Activated CD4-positive, alpha-beta T cell treated with anti-CD3 and anti-CD28 coated beads, Interleukin-2, amount 10 ng/mL, durations not matched to agents 7 days and 5 days (primary cell): ENCODE data around the gene IRF1. TPM values are rescaled to one million over a fixed set of nuclear protein-coding genes. Genes with fewer than 3 reads are reported as not detected.
A peak's percentile ranks its signal among the peaks of the same experiment; 100 is the strongest.

ENCODE experiments used
- CTCF ChIA-PET: fragments of 350-600 bp; sonication (Branson Sonifier 250); formaldehyde crosslinking; loops from one replicate; lab custom pipeline; 2021; ENCODE audit warnings: antibody characterized with exemption; lab: Charles Lee
- POLR2A ChIA-PET: fragments of 350-600 bp; sonication (Branson Sonifier 250); formaldehyde crosslinking; loops from one replicate; lab custom pipeline; 2021; ENCODE audit warnings: antibody characterized with exemption; lab: Charles Lee
- DNase-seq: peaks from one replicate; pipeline ENCODE4 v3.0.0-alpha.2; 2020
- H3K27ac Mint-ChIP-seq: one replicate; pipeline ENCODE4 v1.8.0; 2021; ENCODE audit warnings: mild to moderate bottlenecking, moderate library complexity, mixed read lengths
- H3K27me3 Mint-ChIP-seq: one replicate; pipeline ENCODE4 v1.8.0; 2021; ENCODE audit warnings: mixed read lengths
- H3K36me3 Mint-ChIP-seq: one replicate; pipeline ENCODE4 v1.8.0; 2021; ENCODE audit warnings: low read depth, mixed read lengths
- H3K4me1 Mint-ChIP-seq: one replicate; pipeline ENCODE4 v1.8.0; 2021; ENCODE audit warnings: mixed read lengths
- H3K4me3 Mint-ChIP-seq: one replicate; pipeline ENCODE4 v1.8.0; 2021; ENCODE audit warnings: mild to moderate bottlenecking, moderate library complexity, mixed read lengths
- H3K9me3 Mint-ChIP-seq: one replicate; pipeline ENCODE4 v1.8.0; 2021; ENCODE audit warnings: mixed read lengths
- total RNA-seq, 2 experiments: library from RNA; stranded (reverse); gene quantifications; one replicate each; pipeline ENCODE4 v1.2.3, GENCODE V29; 2021

IRF1 gene
- total RNA-seq, 2 experiments from 2014 or later = 289 to 302 TPM

DNA sequence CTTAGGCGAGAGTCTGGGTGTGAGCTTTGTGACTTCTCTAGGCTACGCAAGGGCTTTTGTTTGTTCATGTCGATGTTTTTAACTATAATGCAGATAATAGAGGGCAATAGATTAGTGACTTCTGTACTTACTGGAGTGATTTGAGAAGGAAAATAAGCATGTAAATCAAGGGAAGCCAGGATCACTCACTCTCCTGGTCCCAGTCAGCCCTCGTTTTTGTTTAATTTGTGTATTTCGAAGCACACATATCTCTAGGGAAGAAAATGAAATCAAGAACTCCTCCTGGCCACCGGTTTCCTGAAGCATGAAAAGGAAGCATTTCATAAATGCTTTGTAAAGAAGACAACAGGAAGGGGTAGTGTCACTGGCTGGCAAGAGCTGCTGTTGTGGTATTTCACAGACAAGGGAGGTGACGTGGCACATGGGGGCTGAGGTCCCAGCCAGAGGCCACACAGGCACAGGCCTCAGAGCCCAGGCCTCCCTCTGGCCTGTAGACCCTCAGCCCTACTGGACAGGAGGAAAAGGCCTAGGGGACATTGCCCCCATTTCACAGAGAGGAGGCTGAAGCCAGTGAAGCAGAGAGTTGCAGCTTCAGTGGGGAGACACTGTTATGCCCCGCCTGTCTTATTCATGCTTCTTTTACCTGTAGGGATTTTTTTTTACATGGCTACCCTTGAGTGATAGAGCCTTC lies 34.1 kb downstream of the IRF1 start:
- DNase-seq = peak; percentile 82
- ChIA-PET POLR2A (interaction anchor here (0.6 to 2.7 kb wide), 8 partner anchors 8 to 165 kb away, joined by 3 to 12 read pairs (median 4); partner anchors contain the start of gene IRF1), CTCF (interaction anchor here (0.7 to 7.8 kb wide), 17 partner anchors 9 to 70 kb away, joined by 3 to 64 read pairs (median 7); no protein-coding TSS in a partner anchor)
- H3K9me3 Mint-ChIP-seq = no peaks in the 10 kb centered on the region
- peak overlapping the region; percentile 99 for H3K27ac Mint-ChIP-seq
- peak overlapping the region; percentile 51 for H3K4me3 Mint-ChIP-seq
- no peaks in the 10 kb centered on the region for H3K27me3 Mint-ChIP-seq
- H3K36me3 Mint-ChIP-seq = peaks cover 72% of the 10 kb centered on the region
- peaks cover 92% of the 10 kb centered on the region for H3K4me1 Mint-ChIP-seq

DNA sequence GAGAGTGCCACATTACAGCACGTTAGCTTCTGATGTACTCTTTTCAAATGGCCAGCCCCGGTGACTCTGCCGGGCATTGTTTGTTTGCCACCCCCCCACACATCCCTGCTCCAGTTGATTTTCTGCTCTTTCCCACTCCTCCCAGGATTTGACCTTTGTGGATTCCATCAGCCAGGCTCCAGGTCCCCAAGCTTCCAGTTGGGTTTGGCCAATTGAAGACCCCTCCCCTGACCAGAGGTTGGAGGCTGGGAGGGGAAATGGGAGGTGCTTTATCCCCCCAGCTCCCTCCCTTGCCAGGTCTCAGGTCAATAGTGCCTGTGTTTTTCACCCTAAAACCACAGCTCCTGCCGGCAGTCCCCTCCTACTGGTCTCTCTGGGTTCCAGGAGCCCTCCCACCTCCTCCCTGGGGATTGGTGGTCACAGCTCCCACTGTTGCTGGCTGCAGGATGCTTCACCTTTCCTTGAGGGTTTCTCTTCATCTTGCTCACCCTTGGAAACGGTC lies 34.9 kb downstream of the IRF1 start:
- peaks cover 70% of the 10 kb centered on the region for H3K36me3 Mint-ChIP-seq
- POLR2A ChIA-PET = interaction anchor here (2.0 to 2.7 kb wide), 3 partner anchors 11 to 34 kb away, joined by 8 to 12 read pairs (median 10); partner anchors contain the start of gene IRF1
- no peaks in the 10 kb centered on the region for H3K27me3 Mint-ChIP-seq
- peaks cover 85% of the 10 kb centered on the region for H3K4me1 Mint-ChIP-seq
- DNase-seq = peak; percentile 17
- H3K4me3 Mint-ChIP-seq = peak overlapping the region; percentile 51
- H3K9me3 Mint-ChIP-seq = no peaks in the 10 kb centered on the region
- CTCF ChIA-PET = interaction anchor here (0.8 to 7.8 kb wide), 13 partner anchors 10 to 69 kb away, joined by 3 to 64 read pairs (median 7); no protein-coding TSS in a partner anchor
- peak overlapping the region; percentile 99 for H3K27ac Mint-ChIP-seq

DNA sequence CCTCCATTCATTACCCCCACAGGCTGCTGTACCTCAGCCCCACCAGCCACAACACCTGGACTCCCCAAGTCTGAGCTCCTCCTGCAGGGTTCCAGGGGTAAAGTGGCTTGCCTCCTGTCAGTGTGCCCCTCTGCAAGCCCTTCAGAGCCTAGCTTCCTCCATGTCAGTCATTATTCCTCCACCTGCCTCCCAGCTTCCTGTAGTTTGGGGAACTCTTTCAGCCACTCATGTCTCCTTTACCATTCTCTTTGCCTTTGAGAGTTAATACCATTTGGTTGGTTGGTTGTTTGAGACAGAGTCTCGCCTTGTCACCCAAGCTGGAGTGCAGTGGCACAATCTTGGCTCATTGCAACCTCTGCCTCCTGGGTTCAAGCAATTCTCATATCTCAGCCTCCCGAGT lies 36.2 kb downstream of the IRF1 start:
- H3K27me3 Mint-ChIP-seq = no peaks in the 10 kb centered on the region
- ChIA-PET POLR2A (interaction anchor here (0.6 to 1.1 kb wide), 3 partner anchors 12 to 142 kb away, joined by 3 to 4 read pairs (median 3); no protein-coding TSS in a partner anchor), CTCF (interaction anchor here (0.6 to 7.8 kb wide), 9 partner anchors 11 to 254 kb away, joined by 3 to 64 read pairs (median 4); no protein-coding TSS in a partner anchor)
- peaks cover 77% of the 10 kb centered on the region for H3K4me1 Mint-ChIP-seq
- H3K9me3 Mint-ChIP-seq = no peaks in the 10 kb centered on the region
- no peak for DNase-seq
- no peak overlapping the region for H3K4me3 Mint-ChIP-seq
- peaks cover 70% of the 10 kb centered on the region for H3K36me3 Mint-ChIP-seq
- peak overlapping the region; percentile 99 for H3K27ac Mint-ChIP-seq

DNA sequence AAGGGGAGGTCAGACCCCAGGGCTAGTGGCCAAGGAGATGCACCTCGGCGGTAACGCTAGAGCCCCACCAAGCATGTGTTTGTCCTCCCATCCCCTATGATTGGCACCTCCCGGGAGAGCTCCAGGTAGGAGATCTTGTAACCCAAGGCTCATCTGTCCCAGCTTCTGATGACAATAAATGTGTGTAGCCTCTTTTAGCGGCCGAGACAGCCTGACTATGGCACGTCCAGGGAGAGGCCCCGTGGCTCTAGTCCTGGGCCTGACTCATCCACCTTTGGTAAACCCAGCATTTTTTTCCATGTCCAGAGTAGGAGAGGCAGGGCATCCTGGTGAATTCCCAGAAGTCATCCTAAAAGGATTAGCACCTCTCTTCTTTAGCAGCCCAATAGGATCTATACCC lies 39.2 kb downstream of the IRF1 start:
- no peaks in the 10 kb centered on the region for H3K9me3 Mint-ChIP-seq
- H3K36me3 Mint-ChIP-seq = peaks cover 72% of the 10 kb centered on the region
- H3K27ac Mint-ChIP-seq = no peak overlapping the region
- H3K4me1 Mint-ChIP-seq = peaks cover 71% of the 10 kb centered on the region
- POLR2A ChIA-PET = interaction anchor here (0.7 kb wide), 1 partner anchor 45 kb away, joined by 3 read pairs; no protein-coding TSS in a partner anchor
- H3K4me3 Mint-ChIP-seq = no peak overlapping the region
- peak; percentile 1 for DNase-seq
- H3K27me3 Mint-ChIP-seq = no peaks in the 10 kb centered on the region
- CTCF ChIA-PET = interaction anchor here (1.1 to 3.1 kb wide), 5 partner anchors 8 to 65 kb away, joined by 3 to 9 read pairs (median 5); no protein-coding TSS in a partner anchor

DNA sequence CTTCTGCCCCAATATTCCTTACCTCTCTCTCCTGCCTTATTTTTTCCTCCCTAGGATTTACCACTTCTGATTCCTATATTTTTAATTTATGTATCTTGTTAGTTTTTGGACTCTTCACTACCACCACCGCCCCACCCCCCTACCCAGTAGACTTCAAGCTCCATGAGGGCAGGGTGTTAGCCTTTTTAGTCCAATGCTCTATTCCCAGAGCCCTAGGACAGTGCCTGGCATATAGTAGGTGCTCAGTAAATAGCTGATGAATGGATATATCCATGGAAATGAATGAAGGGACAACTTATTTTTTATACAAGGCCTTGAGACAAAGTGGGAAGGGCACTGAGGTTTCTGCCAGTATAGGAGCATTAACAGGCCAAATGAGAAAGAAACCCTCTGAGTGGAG lies 41.5 kb downstream of the IRF1 start:
- Mint-ChIP-seq H3K27ac (no peak overlapping the region), H3K27me3 (no peaks in the 10 kb centered on the region), H3K4me3 (no peak overlapping the region), H3K9me3 (no peaks in the 10 kb centered on the region), H3K4me1 (peaks cover 67% of the 10 kb centered on the region), H3K36me3 (peaks cover 75% of the 10 kb centered on the region)
- ChIA-PET CTCF (interaction anchor here (1.4 to 3.1 kb wide), 2 partner anchors 16 to 22 kb away, joined by 4 to 9 read pairs; no protein-coding TSS in a partner anchor), POLR2A (no interaction called here)
- DNase-seq = peak; percentile 1

DNA sequence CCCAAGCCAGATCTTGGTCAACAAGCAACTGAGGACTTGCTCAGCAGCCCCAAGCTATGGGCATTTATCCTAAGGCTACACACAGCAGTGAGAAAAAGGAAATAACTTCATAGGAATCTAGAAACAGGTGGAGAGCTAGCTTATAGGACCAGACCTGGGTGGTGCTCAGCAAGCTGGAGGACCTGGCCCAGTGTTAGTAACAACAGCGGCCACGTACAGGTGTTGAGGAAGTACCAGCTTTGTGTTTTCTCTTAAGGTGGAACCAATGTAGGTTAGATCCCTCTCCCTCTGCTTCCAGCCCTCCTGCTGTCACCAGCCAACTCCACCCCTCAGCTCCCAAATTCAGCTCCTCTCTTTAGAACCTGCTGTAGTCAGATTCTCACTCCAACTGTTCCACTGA lies 43.4 kb downstream of the IRF1 start:
- H3K36me3 Mint-ChIP-seq = peaks cover 75% of the 10 kb centered on the region
- no peaks in the 10 kb centered on the region for H3K9me3 Mint-ChIP-seq
- H3K27me3 Mint-ChIP-seq = no peaks in the 10 kb centered on the region
- ChIA-PET CTCF (interaction anchor here (0.6 to 9.3 kb wide), 11 partner anchors 9 to 308 kb away, joined by 3 to 64 read pairs (median 3); no protein-coding TSS in a partner anchor), POLR2A (interaction anchor here (1.2 kb wide), 1 partner anchor 11 kb away, joined by 5 read pairs; no protein-coding TSS in a partner anchor)
- peak overlapping the region; percentile 75 for H3K27ac Mint-ChIP-seq
- no peak for DNase-seq
- peaks cover 64% of the 10 kb centered on the region for H3K4me1 Mint-ChIP-seq
- H3K4me3 Mint-ChIP-seq = no peak overlapping the region

DNA sequence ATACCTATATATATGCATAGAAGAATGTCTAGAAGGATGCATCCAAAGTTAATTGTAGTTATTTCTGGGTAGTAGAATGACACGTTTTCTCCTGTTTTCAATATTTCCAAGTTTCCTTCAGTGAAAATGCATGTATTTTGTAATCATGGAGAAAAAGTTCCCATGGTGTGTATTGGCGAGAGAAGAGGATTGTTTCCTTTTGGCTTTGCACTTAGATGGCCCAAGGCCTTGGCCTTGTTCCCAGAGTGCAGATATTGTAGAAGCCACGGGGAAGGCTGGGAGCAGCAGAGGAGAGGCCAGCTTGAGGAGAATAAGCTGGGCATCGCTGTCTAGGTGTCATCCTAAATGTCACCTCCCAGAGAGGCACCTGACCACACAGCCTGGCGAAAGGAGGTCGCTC lies 44.0 kb downstream of the IRF1 start:
- Mint-ChIP-seq H3K4me1 (peaks cover 70% of the 10 kb centered on the region), H3K36me3 (peaks cover 80% of the 10 kb centered on the region), H3K27me3 (no peaks in the 10 kb centered on the region), H3K4me3 (no peak overlapping the region), H3K27ac (no peak overlapping the region), H3K9me3 (no peaks in the 10 kb centered on the region)
- DNase-seq = no peak
- POLR2A ChIA-PET = no interaction called here
- CTCF ChIA-PET = interaction anchor here (0.6 to 9.3 kb wide), 7 partner anchors 9 to 84 kb away, joined by 3 to 64 read pairs (median 3); no protein-coding TSS in a partner anchor

DNA sequence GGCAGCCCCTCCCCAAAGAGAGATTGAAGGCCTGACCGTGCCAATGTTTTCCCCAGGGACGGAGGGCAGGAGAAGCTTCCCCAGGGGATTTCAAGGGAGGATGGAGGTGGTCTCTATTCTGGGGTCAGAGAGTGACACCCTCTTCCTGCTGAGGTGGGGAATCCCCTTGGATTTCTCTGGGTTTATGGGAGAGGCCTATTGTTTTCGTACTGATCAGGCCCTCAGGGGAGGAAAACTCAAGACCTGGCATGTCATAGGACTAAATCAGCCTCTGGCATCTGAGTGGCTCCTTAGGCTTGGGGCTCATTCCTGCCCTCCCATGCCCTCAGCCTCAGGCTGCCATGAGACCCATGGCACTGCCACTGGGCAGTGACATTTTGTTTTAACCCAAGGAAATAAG lies 44.6 kb downstream of the IRF1 start:
- Mint-ChIP-seq H3K4me1 (peaks cover 73% of the 10 kb centered on the region), H3K27me3 (no peaks in the 10 kb centered on the region), H3K9me3 (no peaks in the 10 kb centered on the region), H3K36me3 (peaks cover 78% of the 10 kb centered on the region), H3K27ac (no peak overlapping the region), H3K4me3 (no peak overlapping the region)
- POLR2A ChIA-PET = no interaction called here
- CTCF ChIA-PET = interaction anchor here (0.6 to 9.3 kb wide), 3 partner anchors 11 to 445 kb away, joined by 3 to 64 read pairs (median 8); no protein-coding TSS in a partner anchor
- no peak for DNase-seq

DNA sequence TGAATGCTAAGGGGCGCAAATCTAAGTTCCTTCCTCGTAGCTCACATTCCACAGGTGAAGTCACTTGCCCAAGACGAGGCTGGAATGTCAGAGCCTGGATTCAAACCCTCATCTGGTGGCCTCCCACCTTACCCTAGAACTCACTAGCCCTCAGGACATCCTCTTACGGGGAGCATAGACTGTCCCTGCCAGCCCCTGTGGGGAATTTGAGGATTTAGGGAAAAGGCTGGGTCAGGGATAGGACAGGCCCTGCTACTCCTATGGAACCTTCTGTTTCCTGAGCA lies 45.0 kb downstream of the IRF1 start:
- H3K36me3 Mint-ChIP-seq = peaks cover 81% of the 10 kb centered on the region

DNA sequence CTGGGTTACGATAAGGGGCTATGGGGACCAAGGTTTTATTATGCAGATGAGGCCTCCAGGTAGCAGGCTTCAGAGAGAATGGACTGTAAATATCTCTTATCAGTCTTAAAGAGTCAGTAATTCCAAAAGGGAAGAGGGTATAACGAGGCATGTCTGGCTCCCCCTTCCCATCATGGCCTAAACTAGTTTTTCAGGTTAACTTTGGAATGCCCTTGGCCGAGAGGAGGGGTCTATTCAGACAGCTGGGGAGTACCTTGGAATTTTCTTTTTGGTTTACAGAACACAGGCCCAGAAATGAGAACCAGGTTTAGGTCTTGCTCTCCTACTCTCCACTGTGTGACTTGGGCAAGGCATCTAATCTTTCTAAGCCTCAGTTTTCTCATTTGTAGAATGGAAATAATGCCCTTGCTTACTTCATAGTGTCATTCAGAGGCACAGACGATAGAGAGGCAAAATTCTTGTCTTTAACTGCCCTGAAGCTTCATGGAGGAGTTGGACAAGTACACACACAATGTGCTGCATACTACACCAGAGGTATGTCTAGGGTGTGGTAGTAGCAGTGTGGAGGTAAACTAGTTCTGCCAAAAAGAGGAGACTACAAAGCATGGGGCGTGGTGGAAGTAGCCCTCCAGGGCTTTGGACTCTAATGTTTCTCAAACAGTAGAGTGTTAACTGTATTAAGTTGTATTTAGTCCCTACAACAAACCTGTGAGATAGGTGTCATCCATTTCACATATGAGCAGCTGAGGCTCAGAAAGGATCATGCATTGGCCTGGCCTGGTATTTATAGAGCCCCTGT lies 45.5 kb downstream of the IRF1 start:
- no peaks in the 10 kb centered on the region for H3K27me3 Mint-ChIP-seq
- ChIA-PET POLR2A (no interaction called here), CTCF (interaction anchor here (2.2 to 9.3 kb wide), 2 partner anchors 12 to 18 kb away, joined by 8 to 64 read pairs; no protein-coding TSS in a partner anchor)
- no peak overlapping the region for H3K4me3 Mint-ChIP-seq
- no peaks in the 10 kb centered on the region for H3K9me3 Mint-ChIP-seq
- H3K4me1 Mint-ChIP-seq = peaks cover 79% of the 10 kb centered on the region
- H3K27ac Mint-ChIP-seq = peak overlapping the region; percentile 66
- DNase-seq = no peak
- peaks cover 83% of the 10 kb centered on the region for H3K36me3 Mint-ChIP-seq

More for the DNA sequence above, 45.0 kb downstream of the IRF1 start:
- DNase-seq = peak; percentile 3
- POLR2A ChIA-PET = no interaction called here
- Mint-ChIP-seq H3K9me3 (no peaks in the 10 kb centered on the region), H3K27ac (no peak overlapping the region), H3K4me1 (peaks cover 76% of the 10 kb centered on the region), H3K27me3 (no peaks in the 10 kb centered on the region), H3K4me3 (no peak overlapping the region)
- CTCF ChIA-PET = interaction anchor here (0.6 to 9.3 kb wide), 3 partner anchors 11 to 446 kb away, joined by 3 to 64 read pairs (median 8); no protein-coding TSS in a partner anchor

DNA sequence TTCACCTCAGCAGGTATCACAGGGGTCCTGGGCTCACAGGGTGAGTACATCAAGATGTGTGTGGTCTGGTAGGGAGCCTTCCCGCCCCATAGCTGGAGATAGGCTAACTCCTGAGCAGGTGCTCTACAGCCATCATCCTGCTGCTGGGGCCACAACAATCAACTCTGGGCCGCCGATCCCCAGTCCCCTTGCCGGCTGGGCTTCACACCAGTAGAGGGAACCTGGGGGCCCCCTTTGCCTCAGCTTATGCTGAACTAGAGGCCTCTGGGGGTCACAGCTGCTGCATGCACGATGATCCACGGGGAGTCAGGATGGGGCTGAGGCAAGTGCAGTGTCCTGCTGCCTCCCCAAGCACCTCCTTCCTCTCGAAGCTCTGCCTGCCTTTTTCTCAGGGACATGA lies 46.5 kb downstream of the IRF1 start:
- Mint-ChIP-seq H3K27ac (no peak overlapping the region), H3K36me3 (peaks cover 79% of the 10 kb centered on the region), H3K4me3 (no peak overlapping the region), H3K9me3 (no peaks in the 10 kb centered on the region), H3K27me3 (no peaks in the 10 kb centered on the region), H3K4me1 (peaks cover 85% of the 10 kb centered on the region)
- ChIA-PET POLR2A (interaction anchor here (0.6 kb wide), 1 partner anchor 62 kb away, joined by 3 read pairs; no protein-coding TSS in a partner anchor), CTCF (interaction anchor here (0.7 to 9.3 kb wide), 5 partner anchors 12 to 57 kb away, joined by 3 to 64 read pairs (median 8); no protein-coding TSS in a partner anchor)
- peak; percentile 3 for DNase-seq
